ENCODE data around the gene HSD17B14. TPM values are rescaled to one million over a fixed set of nuclear protein-coding genes. Genes with fewer than 3 reads are reported as not detected.

HSD17B14 gene
- total RNA-seq, 1 experiment from 2014 or later, result 11.2 TPM

GRCh38 chr19:48822514-48822913 is 13.8 kb downstream of the HSD17B14 start:
- Mint-ChIP-seq H3K9me3 (no peaks in the 10 kb centered on the region), H3K27me3 (ENCODE audit: low read depth) (peaks cover 8% of the 10 kb centered on the region), H3K4me3 (no peak overlapping the region), H3K27ac (no peak overlapping the region), H3K36me3 (ENCODE audit: insufficient read depth in 1 of 3, low read depth in 3 of 3) (peaks cover 2 to 3% (median 3%) of the 10 kb centered on the region in 3 experiments; a peak in 5 of 7 replicates), H3K4me1 (no peaks in the 10 kb centered on the region)
- no peaks in the 10 kb centered on the region for H3K9me3 ChIP-seq (ENCODE audit: control insufficient read depth, low read depth, low read length)
- H2BK12ac ChIP-seq (ENCODE audit: insufficient read length, low read depth, low read length), result no peak overlapping the region
- no peaks in the 10 kb centered on the region for H4K20me1 ChIP-seq (ENCODE audit: control insufficient read depth, insufficient read depth, insufficient read length)
- no peak overlapping the region for H2BK20ac ChIP-seq (ENCODE audit: low read depth, low read length, poor library complexity, severe bottlenecking)
- WGBS (ENCODE audit: extremely low coverage, insufficient read length, low lambda C conversion rate), result 100% methylated on average over 2 of the region's 2 CpGs
- no peaks in the 10 kb centered on the region for H3K4me1 ChIP-seq (ENCODE audit: insufficient read depth, low read length)
- no peak overlapping the region for H3K4ac ChIP-seq (ENCODE audit: low read depth, low read length)
- no peak overlapping the region for H3K56ac ChIP-seq (ENCODE audit: insufficient read length, low read depth, low read length)
- no peak overlapping the region for H2BK5ac ChIP-seq (ENCODE audit: insufficient read length, low read length)
- H3K79me1 ChIP-seq (ENCODE audit: insufficient read depth, low read depth, low read length, poor library complexity, severe bottlenecking), result no peaks in the 10 kb centered on the region
- no peaks in the 10 kb centered on the region for H3K79me2 ChIP-seq (ENCODE audit: insufficient read depth, low read length)
- no peak overlapping the region for H4K91ac ChIP-seq (ENCODE audit: insufficient read length, low read depth, low read length)
- no peak overlapping the region for H2BK15ac ChIP-seq (ENCODE audit: low read depth, low read length)
- no peaks in the 10 kb centered on the region for H3K23me2 ChIP-seq (ENCODE audit: insufficient read length, low read depth, low read length, poor library complexity, severe bottlenecking)
- H2AFZ ChIP-seq (ENCODE audit: low read length), result no peak overlapping the region
- no peak overlapping the region for H3K4me2 ChIP-seq (ENCODE audit: insufficient read depth, insufficient read length, low read length)
- H4K5ac ChIP-seq (ENCODE audit: insufficient read length, low read depth, low read length), result no peak overlapping the region
- no peak for DNase-seq
- no peak overlapping the region for H2BK120ac ChIP-seq (ENCODE audit: low read depth, low read length, poor library complexity, severe bottlenecking)
- H3K14ac ChIP-seq (ENCODE audit: insufficient read depth, low read length), result no peak overlapping the region
- H3K18ac ChIP-seq (ENCODE audit: insufficient read length, low read depth, low read length), result no peak overlapping the region
- H2AK5ac ChIP-seq (ENCODE audit: insufficient read length, low read length), result no peak overlapping the region
- no peak overlapping the region for H4K8ac ChIP-seq (replicated peaks; ENCODE audit: insufficient read length, low read depth, low read length)
- H3K27me3 ChIP-seq (ENCODE audit: insufficient read depth, low read length), result no peaks in the 10 kb centered on the region; the same call in 1 of the 2 replicates
- no peak overlapping the region for H3T11ph ChIP-seq (ENCODE audit: low read length)
- no peak overlapping the region for H3K27ac ChIP-seq (ENCODE audit: insufficient read length, low read depth, low read length)
- H3K23ac ChIP-seq (ENCODE audit: insufficient read length, low read depth, low read length), result no peak overlapping the region
- TF ChIP-seq CTCF (conservative IDR thresholded peaks at IDR 0.05), result no peak
- no peak overlapping the region for H3K9ac ChIP-seq (ENCODE audit: extremely low read depth, insufficient read length, low read length)

All from H9 (cell line).